Stimulated activated CD8-positive, alpha-beta memory T cell treated with anti-CD3 and anti-CD28 coated beads, Interleukin-15, amount 100 ng/mL, for 4 hours (primary cell): ENCODE data around the gene STARD13.
"Not testable (repeated sequence)": the region's sequence is repeated elsewhere in the genome, so short reads cannot be mapped to it uniquely, and the experiment has no call there.

Experiments
- DNase-seq, 2 donors: peaks; one replicate each; pipeline ENCODE4 v3.0.0-alpha.2; 2020; ENCODE audit warnings: low read depth in 2 of 2

STARD13 gene

DNA sequence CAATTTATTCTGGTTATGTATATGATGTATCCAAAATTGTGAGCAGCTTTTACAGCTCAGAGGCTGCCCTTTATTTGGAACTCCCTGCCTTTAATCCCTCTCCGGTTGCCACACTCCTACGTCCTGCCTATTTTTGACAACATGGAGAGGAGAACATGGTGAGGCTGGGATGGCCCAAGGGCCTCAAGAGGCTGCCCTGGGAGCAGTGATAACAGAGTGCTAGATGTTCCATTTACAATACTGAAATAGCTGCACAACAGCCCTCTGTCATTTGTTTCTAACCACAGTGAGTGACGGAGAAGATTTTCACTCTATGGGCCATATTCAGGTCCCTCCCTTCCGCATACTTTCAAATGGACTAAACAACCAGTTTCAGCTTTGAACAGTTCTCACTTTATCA is 33.4 kb downstream of the STARD13 start:
- DNase-seq, result no peak

- no peak for DNase-seq
Observed at GRCh38 chr13:33251131-33251661, 34.4 kb downstream of the STARD13 start.

GRCh38 chr13:33250609-33251008 is 34.9 kb downstream of the STARD13 start:
- no peak for DNase-seq

- no peak for DNase-seq
Observed at GRCh38 chr13:33249894-33250293, 35.7 kb downstream of the STARD13 start.

DNA sequence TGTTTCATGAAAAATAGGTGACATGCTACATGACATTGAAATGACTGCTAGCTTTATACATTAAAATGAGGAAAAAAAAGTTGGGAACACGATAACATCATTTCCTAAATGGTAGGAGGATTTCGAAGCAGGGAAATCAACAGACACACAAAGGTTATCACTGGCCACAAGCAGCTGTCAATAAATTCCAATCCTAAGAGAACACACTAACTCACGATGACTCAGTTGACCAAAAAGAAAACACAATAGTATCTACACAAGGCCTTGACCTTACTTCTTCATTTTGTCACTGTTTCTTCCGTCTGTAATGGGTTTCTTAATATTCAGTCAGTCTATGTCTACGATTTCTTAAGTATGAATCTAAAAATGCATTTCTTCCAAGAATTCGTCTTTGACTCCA is 36.5 kb downstream of the STARD13 start:
- DNase-seq, result no peak

DNA sequence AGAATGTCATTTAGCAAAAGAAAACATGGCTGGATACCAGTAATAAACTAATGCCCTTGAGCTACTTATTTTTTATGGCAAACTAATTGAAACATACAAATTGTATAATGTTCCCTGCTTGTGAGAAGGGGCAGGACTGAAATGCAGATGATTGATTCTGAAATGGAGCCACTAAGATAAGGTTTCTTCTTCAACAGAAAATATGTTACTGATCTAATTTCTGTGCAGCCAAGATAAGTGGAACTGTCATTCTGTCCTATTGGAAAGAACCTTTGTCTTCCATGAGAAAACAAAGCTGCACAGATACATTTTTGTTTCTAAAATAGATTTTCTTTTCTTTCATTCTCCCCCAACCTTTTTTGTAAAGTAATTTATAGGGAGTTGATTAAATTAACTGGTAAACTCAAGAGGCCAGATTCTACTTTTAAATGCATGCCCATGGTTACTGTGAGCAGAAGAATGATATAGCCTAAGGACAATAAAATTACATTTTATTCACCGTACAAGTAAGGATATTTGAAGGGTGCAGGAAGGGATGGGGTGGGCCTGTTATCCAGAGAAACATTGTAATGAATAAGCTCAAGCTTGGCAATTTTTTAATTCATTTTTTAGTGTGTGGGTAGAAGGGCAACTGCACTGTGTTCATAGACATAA is 39.9 kb downstream of the STARD13 start:
- DNase-seq, result no peak

- DNase-seq, result no peak
Observed at GRCh38 chr13:33244907-33245287, 40.7 kb downstream of the STARD13 start.

GRCh38 chr13:33244210-33244906 is 41.2 kb downstream of the STARD13 start:
- no peak for DNase-seq

DNA sequence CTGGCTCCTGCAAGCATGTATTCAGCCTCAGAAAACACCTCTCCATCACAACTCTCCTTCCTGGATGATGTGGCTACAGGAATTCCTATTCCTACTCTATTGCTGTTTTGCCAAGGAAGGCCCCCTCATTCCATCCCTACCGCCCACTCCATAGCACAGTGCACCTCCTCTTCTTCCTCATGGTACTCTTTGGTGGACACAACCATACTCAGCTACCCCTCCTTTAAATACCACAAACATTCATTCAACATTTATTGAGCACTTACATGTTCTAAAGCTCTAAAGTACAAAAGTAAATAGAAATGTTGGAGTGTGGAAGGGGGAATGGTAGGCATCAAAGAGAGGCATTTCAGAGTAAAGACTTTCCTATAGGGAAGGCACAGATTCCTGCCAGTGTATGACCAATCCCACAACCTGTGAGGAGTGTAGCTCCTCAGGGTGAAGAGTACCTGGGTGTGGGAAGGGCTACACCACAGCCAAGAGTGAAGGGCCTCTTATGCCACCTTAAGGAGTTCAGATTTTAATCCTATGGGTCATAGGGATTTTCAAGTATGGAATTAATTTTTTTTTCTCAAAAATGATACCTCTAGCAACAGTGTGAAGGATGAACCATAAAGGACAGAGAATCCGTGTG is 42.5 kb downstream of the STARD13 start:
- no peak for DNase-seq

DNA sequence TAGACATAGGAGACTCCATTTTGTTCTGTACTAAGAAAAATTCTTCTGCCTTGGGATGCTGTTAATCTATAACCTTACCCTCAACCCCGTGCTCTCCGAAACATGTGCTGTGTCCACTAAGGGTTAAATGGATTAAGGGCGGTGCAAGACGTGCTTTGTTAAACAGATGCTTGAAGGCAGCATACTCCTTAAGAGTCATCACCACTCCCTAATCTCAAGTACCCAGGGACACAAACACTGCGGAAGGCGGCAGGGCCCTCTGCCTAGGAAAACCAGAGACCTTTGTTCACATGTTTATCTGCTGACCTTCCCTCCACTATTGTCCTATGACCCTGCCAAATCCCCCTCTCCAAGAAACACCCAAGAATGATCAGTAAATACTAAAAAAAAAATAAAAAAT is 43.2 kb downstream of the STARD13 start:
- not testable (repeated sequence) for DNase-seq

DNA sequence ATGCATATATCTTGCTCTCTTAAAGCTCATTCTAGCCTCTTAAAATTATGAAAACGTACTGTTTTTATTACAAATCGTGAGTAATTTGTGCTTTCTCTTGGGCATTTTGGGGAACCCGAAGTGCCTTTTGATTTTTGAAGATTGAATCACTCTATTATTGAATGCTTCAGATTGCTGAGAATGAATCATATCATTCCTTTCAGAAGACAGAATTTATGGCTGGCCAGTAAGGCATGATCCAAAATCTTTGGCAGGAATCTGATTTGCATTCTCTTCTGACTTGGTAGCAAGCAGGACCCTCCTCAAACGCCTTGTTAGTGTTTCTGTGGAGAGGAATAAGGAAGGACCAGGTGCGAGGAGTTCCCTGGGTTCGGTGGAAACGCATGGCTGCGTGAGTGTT is 49.5 kb downstream of the STARD13 start:
- DNase-seq, result no peak

- no peak for DNase-seq
Observed at GRCh38 chr13:33235564-33235963, 50.0 kb downstream of the STARD13 start.

DNA sequence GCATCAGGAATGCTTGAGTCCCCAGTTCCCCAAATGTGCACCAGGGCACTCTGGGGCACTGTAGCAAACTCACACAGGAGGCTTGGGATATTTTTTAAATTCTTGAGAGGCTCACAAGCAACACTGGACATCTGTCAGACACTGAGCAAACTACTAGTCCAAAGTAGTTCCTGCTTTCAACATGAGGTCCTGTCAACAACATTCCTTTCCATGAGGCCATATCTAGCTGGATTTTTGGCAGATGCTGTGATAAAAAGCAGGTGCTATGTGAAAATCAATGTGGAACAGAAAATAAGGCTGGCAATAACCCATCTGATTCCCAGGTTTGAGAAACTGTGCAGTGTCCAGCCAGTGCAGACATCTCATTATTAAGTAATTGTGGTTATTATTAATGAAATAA is 50.5 kb downstream of the STARD13 start:
- no peak for DNase-seq

GRCh38 chr13:33233547-33233946 is 52.0 kb downstream of the STARD13 start:
- no peak for DNase-seq

- DNase-seq, result no peak
Observed at GRCh38 chr13:33232883-33233282, 52.7 kb downstream of the STARD13 start.

DNA sequence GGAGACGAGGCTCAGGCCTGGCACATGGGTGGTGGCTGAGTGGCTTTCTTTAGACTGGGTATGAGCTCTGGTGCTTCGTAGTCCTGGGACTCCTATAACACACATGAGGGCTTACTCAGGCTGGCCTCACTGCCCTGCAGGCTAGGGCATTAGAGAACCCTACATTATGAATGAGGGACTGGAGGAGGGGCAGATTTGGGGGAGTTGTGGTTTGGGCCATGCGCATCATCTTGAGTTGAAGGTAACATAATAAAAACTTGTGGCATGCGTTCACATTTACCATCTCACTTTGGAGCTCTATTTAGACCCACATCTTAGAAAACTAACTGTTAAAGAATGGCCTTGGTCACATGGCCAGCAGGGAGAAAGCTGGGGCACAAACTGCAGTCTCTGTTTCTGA is 54.2 kb downstream of the STARD13 start:
- DNase-seq, result no peak

GRCh38 chr13:33230178-33230881 is 55.2 kb downstream of the STARD13 start:
- no peak for DNase-seq

DNA sequence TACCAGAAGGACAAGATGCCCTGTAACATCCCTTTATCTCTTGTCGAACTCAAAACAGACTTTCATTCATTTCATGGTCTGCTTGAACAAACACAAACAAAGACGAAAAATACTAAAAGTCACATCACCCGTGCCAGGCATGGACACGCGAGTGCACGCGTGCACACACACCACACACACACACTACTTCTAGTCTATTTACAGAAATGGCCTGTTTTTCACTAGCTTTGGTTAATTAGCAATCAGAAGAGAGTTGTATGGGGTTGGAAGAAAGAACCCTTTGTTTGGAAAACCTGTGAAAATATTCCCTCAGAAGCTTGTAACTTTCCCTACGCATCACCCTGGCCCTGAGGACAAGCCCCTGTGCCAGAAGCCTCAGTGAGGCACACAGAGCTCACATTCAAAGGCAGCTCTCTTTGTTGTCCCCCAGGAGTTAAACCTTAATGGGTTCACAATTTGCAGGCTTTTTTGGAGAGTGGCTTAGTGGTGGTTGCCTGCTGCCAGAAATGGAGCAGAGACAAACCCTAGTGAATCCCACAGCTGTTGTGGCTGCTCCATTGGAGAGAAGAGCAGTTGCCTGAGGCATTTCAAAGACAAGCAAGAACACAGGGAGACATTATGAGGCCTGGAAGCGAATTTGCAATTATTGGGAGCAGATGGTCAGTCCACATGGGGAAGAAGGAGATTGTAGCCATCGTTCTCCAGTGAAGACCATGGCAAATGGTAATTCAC is 55.9 kb downstream of the STARD13 start:
- DNase-seq, result no peak

- no peak for DNase-seq
Observed at GRCh38 chr13:33228648-33229445, 56.7 kb downstream of the STARD13 start.

GRCh38 chr13:33227927-33228647 is 57.5 kb downstream of the STARD13 start:
- DNase-seq, result no peak
